ENCODE data around the gene MUSTN1.

MUSTN1 gene

GRCh38 chr3:52845157-52845556 is 10.3 kb upstream of the MUSTN1 start:
- Histone ChIP-seq H4K20me1 (ENCODE audit: insufficient read depth, low read length, poor library complexity, severe bottlenecking) (no peaks in the 10 kb centered on the region), H3K9me3 (ENCODE audit: insufficient read depth, low read depth, low read length) (no peaks in the 10 kb centered on the region), H3K27me3 (ENCODE audit: insufficient read depth, low read length, poor library complexity, severe bottlenecking) (no peaks in the 10 kb centered on the region), H3K4me3 (ENCODE audit: low read length, poor library complexity, severe bottlenecking) (no peak overlapping the region), H3K9ac (ENCODE audit: low read depth, low read length, poor library complexity, severe bottlenecking) (no peak overlapping the region), H3K36me3 (ENCODE audit: insufficient read depth, low read length) (peaks cover 33% of the 10 kb centered on the region; the same call in 1 of the 2 replicates), H3F3A (ENCODE audit: low read depth) (no peaks in the 10 kb centered on the region), H3K4me1 (ENCODE audit: insufficient read depth, low read length, poor library complexity, severe bottlenecking) (no peaks in the 10 kb centered on the region), H3K4me2 (ENCODE audit: low read depth, low read length, poor library complexity, severe bottlenecking) (no peak overlapping the region), H3K79me2 (ENCODE audit: insufficient read depth, low read length) (no peaks in the 10 kb centered on the region), H2AFZ (ENCODE audit: low read length) (no peak overlapping the region), H3K9me2 (replicated peaks; ENCODE audit: low read depth, low read length) (no peaks in the 10 kb centered on the region)
- TF ChIP-seq EZH2phosphoT487 (IDR thresholded peaks at IDR 0.05; ENCODE audit: borderline replicate concordance), result no peak
- no peak for TF ChIP-seq CTCF (conservative IDR thresholded peaks at IDR 0.05; ENCODE audit: low read length)

GRCh38 chr3:52844290-52844975 is 9.6 kb upstream of the MUSTN1 start:
- TF ChIP-seq EZH2phosphoT487 (IDR thresholded peaks at IDR 0.05; ENCODE audit: borderline replicate concordance), result no peak
- no peak for TF ChIP-seq CTCF (conservative IDR thresholded peaks at IDR 0.05; ENCODE audit: low read length)
- Histone ChIP-seq H4K20me1 (ENCODE audit: insufficient read depth, low read length, poor library complexity, severe bottlenecking) (no peaks in the 10 kb centered on the region), H3K4me2 (ENCODE audit: low read depth, low read length, poor library complexity, severe bottlenecking) (no peak overlapping the region), H3F3A (ENCODE audit: low read depth) (no peaks in the 10 kb centered on the region), H3K9me3 (ENCODE audit: insufficient read depth, low read depth, low read length) (no peaks in the 10 kb centered on the region), H3K36me3 (ENCODE audit: insufficient read depth, low read length) (peaks cover 28% of the 10 kb centered on the region; the same call in 1 of the 2 replicates), H3K4me3 (ENCODE audit: low read length, poor library complexity, severe bottlenecking) (no peak overlapping the region), H3K4me1 (ENCODE audit: insufficient read depth, low read length, poor library complexity, severe bottlenecking) (no peaks in the 10 kb centered on the region), H3K79me2 (ENCODE audit: insufficient read depth, low read length) (no peaks in the 10 kb centered on the region), H2AFZ (ENCODE audit: low read length) (no peak overlapping the region), H3K9me2 (replicated peaks; ENCODE audit: low read depth, low read length) (no peaks in the 10 kb centered on the region), H3K27me3 (ENCODE audit: insufficient read depth, low read length, poor library complexity, severe bottlenecking) (no peaks in the 10 kb centered on the region), H3K9ac (ENCODE audit: low read depth, low read length, poor library complexity, severe bottlenecking) (no peak overlapping the region)

GRCh38 chr3:52843881-52844280 is 9.1 kb upstream of the MUSTN1 start:
- Histone ChIP-seq H3K9me2 (replicated peaks; ENCODE audit: low read depth, low read length) (no peaks in the 10 kb centered on the region), H3K4me2 (ENCODE audit: low read depth, low read length, poor library complexity, severe bottlenecking) (no peak overlapping the region), H3K36me3 (ENCODE audit: insufficient read depth, low read length) (peaks cover 23% of the 10 kb centered on the region; the same call in 1 of the 2 replicates), H3K9me3 (ENCODE audit: insufficient read depth, low read depth, low read length) (no peaks in the 10 kb centered on the region), H3K27me3 (ENCODE audit: insufficient read depth, low read length, poor library complexity, severe bottlenecking) (no peaks in the 10 kb centered on the region), H2AFZ (ENCODE audit: low read length) (no peak overlapping the region), H3K79me2 (ENCODE audit: insufficient read depth, low read length) (no peaks in the 10 kb centered on the region), H4K20me1 (ENCODE audit: insufficient read depth, low read length, poor library complexity, severe bottlenecking) (no peaks in the 10 kb centered on the region), H3K9ac (ENCODE audit: low read depth, low read length, poor library complexity, severe bottlenecking) (no peak overlapping the region), H3K4me3 (ENCODE audit: low read length, poor library complexity, severe bottlenecking) (no peak overlapping the region), H3K4me1 (ENCODE audit: insufficient read depth, low read length, poor library complexity, severe bottlenecking) (peaks cover 4% of the 10 kb centered on the region), H3F3A (ENCODE audit: low read depth) (no peaks in the 10 kb centered on the region)
- TF ChIP-seq EZH2phosphoT487 (IDR thresholded peaks at IDR 0.05; ENCODE audit: borderline replicate concordance) (no peak), CTCF (conservative IDR thresholded peaks at IDR 0.05; ENCODE audit: low read length) (no peak)
